Activated CD4-positive, alpha-beta T cell treated with anti-CD3 and anti-CD28 coated beads, Interleukin-2, amount 50 U/mL, for 24 hours (primary cell): ENCODE data around the gene CYP2U1.
"Not testable (repeated sequence)": the region's sequence is repeated elsewhere in the genome, so short reads cannot be mapped to it uniquely, and the experiment has no call there.

Experiments
- DNase-seq, 2 donors: peaks; one replicate each; pipeline ENCODE4 v3.0.0-alpha.2; 2020; ENCODE audit warnings: low read depth in 1 of 2, low spot score in 1 of 2

The CYP2U1 gene

GRCh38 chr4:107930821-107931774 lies at the start of gene CYP2U1:
Gene CYP2U1 (plus strand): TSS chr4:107931549. CDS start chr4:107931644, 95 bp downstream.
- peak; percentile 44 to 62 for DNase-seq

GRCh38 chr4:107885865-107886264 lies 45.5 kb upstream of the CYP2U1 start:
- DNase-seq, result no peak

GRCh38 chr4:107888237-107888636 lies 43.1 kb upstream of the CYP2U1 start:
- DNase-seq, result no peak

GRCh38 chr4:107890779-107891178 lies 40.6 kb upstream of the CYP2U1 start:
- no peak for DNase-seq

GRCh38 chr4:107891299-107891698 lies 40.0 kb upstream of the CYP2U1 start:
- no peak for DNase-seq

- no peak for DNase-seq
Measured at GRCh38 chr4:107893171-107894137, 37.9 kb upstream of the CYP2U1 start.

- DNase-seq, result no peak
Measured at GRCh38 chr4:107894138-107894603, 37.2 kb upstream of the CYP2U1 start.

GRCh38 chr4:107896158-107896645 lies 35.1 kb upstream of the CYP2U1 start:
- DNase-seq, result no peak

GRCh38 chr4:107896646-107897045 lies 34.7 kb upstream of the CYP2U1 start:
- no peak for DNase-seq

GRCh38 chr4:107897823-107898222 lies 33.5 kb upstream of the CYP2U1 start:
- no peak for DNase-seq

GRCh38 chr4:107900067-107900466 lies 31.3 kb upstream of the CYP2U1 start:
- DNase-seq, result no peak

- DNase-seq, result no peak
Measured at GRCh38 chr4:107900508-107900907, 30.8 kb upstream of the CYP2U1 start.

GRCh38 chr4:107901213-107901934 lies 30.0 kb upstream of the CYP2U1 start:
- DNase-seq, result no peak

- DNase-seq, result no peak
Measured at GRCh38 chr4:107902715-107903114, 28.6 kb upstream of the CYP2U1 start.

- DNase-seq, result not testable (repeated sequence)
Measured at GRCh38 chr4:107905082-107905481, 26.3 kb upstream of the CYP2U1 start.

GRCh38 chr4:107906458-107907100 lies 24.8 kb upstream of the CYP2U1 start:
- no peak for DNase-seq

GRCh38 chr4:107908377-107908776 lies 23.0 kb upstream of the CYP2U1 start:
- DNase-seq, result no peak

- DNase-seq, result peak in 1 of 2 donors; percentile 55
Measured at GRCh38 chr4:107913283-107913899, 18.0 kb upstream of the CYP2U1 start.

GRCh38 chr4:107915220-107915619 lies 16.1 kb upstream of the CYP2U1 start:
- no peak for DNase-seq

GRCh38 chr4:107916623-107917022 lies 14.7 kb upstream of the CYP2U1 start:
- no peak for DNase-seq
